Sigmoid colon (tissue), 4 donors: ENCODE measurements around the gene NRXN2.
A peak's percentile ranks its signal among the peaks of the same experiment; 100 is the strongest.

Experiments used
- CTCF ChIP-seq, 4 experiments: fragments of 450-650 bp in 3 of 4; fragments of 200-600 bp in 1 of 4; IDR thresholded peaks; one replicate each; pipeline ENCODE4 v1.5.1; 2016 to 2019; ENCODE audit warnings: antibody characterized with exemption in 4 of 4, mild to moderate bottlenecking in 3 of 4, moderate library complexity in 2 of 4
- EP300 ChIP-seq, 4 donors: sonication (generic); formaldehyde crosslinking; IDR thresholded peaks; one replicate each; pipeline ENCODE4 v1.6.1; 2017; ENCODE audit warnings: antibody characterized with exemption in 4 of 4
- POLR2A ChIP-seq, 2 donors: fragments of 450-650 bp; IDR thresholded peaks; one replicate each; pipeline ENCODE4 v1.6.1; 2016; ENCODE audit warnings: antibody characterized with exemption in 2 of 2, mild to moderate bottlenecking in 2 of 2, moderate library complexity in 2 of 2
- POLR2AphosphoS5 ChIP-seq, 4 donors: sonication (generic); formaldehyde crosslinking; IDR thresholded peaks; one replicate each; pipeline ENCODE4 v1.6.1; 2017; ENCODE audit warnings: antibody characterized with exemption in 4 of 4

DNA sequence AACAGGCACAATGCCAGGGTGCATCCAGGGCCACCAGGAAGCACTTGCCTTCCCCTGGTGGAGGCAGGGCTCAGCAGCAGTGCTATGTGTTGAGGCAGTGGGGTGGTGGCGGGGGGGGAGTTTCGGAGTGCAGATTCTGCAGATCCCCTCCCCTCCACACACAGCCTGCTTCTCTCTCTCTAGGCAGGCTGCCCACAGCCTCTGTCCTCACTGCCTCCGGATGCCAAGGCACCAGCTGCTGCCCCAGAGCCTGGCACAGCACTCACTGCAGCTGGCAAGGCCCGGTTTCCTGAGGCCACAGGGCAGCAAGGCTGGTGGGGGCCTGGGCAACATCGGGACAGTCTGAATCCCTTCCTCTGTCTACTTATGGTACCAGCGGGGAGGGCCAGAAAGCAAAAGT is 35.8 kb downstream of the NRXN2 start:
- no peak for TF ChIP-seq CTCF (IDR thresholded peaks at IDR 0.05)
- no peak for TF ChIP-seq EP300 (IDR thresholded peaks at IDR 0.05)
- TF ChIP-seq POLR2A (IDR thresholded peaks at IDR 0.05): no peak
- peak in 1 of 4 donors; percentile 19 for TF ChIP-seq POLR2AphosphoS5 (IDR thresholded peaks at IDR 0.05)
